ENCODE results near the gene CEACAM3. TPM values are rescaled to one million over a fixed set of nuclear protein-coding genes. Genes with fewer than 3 reads are reported as not detected.

CEACAM3 gene
- polyA plus RNA-seq, 3 donors: 5.9 to 11.8 (median 11.3) TPM

DNA sequence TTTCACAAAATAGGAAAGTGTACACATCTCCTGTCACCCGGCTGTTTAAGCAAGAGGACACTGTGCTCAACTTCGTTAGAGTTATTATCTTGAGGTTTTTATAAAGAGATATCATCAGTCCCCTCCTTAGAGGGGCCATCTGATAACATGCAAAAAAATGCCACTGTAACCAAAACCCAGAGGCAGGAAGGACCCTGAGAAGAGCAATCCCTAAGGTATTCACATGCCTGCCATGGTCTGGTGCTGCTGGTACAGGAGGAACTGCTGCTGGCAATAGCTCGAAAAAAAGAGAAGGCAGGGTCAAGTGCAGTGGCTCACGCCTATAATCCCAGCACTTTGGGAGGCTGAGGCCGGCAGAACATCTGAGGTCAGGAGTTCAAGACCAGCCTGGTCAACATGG, 12.8 kb upstream of the CEACAM3 start:
- intact Hi-C loops (cut with micrococcal nuclease): loop anchor here (2.0 to 5.0 kb wide), 2 partner anchors 34 to 37 kb away; no protein-coding TSS in a partner anchor
- WGBS (ENCODE audit: insufficient coverage): 0% methylated on average over 2 of the region's 5 CpGs

DNA sequence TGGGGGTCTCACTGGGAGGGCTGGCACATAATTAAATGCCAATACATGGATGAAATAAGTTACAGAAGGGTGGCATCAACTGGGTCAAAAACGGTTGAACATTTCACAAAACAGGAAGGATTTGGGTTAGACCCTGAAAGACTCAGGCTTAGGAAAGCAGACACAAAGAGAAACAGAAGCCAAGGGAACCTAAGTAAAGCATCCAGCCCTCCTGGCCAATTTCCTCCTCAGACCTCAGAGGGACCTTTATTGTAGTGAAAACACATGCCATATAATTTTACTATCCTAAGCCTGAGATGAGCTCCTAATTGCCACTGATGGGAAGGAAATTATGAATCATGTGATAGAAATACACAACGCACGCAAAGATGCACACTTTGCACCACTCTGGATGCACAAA, 12.1 kb upstream of the CEACAM3 start:
- H3K79me2 ChIP-seq (ENCODE audit: insufficient read depth, low read length): no peaks in the 10 kb centered on the region
- no peaks in the 10 kb centered on the region for H3K36me3 ChIP-seq (replicated peaks in 1 of 2; ENCODE audit: control insufficient read depth in 1 of 2, insufficient read depth in 2 of 2, low read length in 2 of 2)
- no peak for DNase-seq
- no peaks in the 10 kb centered on the region for H3K9me3 ChIP-seq (replicated peaks in 1 of 2; ENCODE audit: control insufficient read depth in 1 of 2, insufficient read depth in 1 of 2, low read length in 2 of 2)
- no peaks in the 10 kb centered on the region for H4K20me1 ChIP-seq (ENCODE audit: insufficient read depth, low read length)
- peak overlapping the region in 5 of 7 donors; percentile 41 to 93 (median 78) for H3K27ac Mint-ChIP-seq
- no peak overlapping the region for H2AFZ ChIP-seq (ENCODE audit: insufficient read depth, low read depth, low read length, poor library complexity, severe bottlenecking)
- H3K9ac ChIP-seq (ENCODE audit: insufficient read depth, low read length, poor library complexity, severe bottlenecking): no peak overlapping the region
- peaks cover 34 to 41% of the 10 kb centered on the region in 2 donors for H3K4me1 ChIP-seq (ENCODE audit: control insufficient read depth in 1 of 2, insufficient read depth in 2 of 2, low read length in 2 of 2)
- no peaks in the 10 kb centered on the region for H3K9me3 Mint-ChIP-seq
- peak overlapping the region in 1 of 2 donors; percentile 17 for H3K27ac ChIP-seq (ENCODE audit: low read depth in 1 of 2, low read length in 2 of 2)
- H3K4me3 Mint-ChIP-seq: peak overlapping the region in 1 of 2 donors; percentile 75
- WGBS (ENCODE audit: insufficient coverage): 0% methylated on average over 1 of the region's 3 CpGs
- peaks cover 0 to 7% (median 5%) of the 10 kb centered on the region in 3 donors for H3K27me3 Mint-ChIP-seq (ENCODE audit: low read depth in 3 of 3)
- H3K4me2 ChIP-seq (replicated peaks; ENCODE audit: extremely low read depth, low read length, poor library complexity, severe bottlenecking): peak overlapping the region; percentile 59
- H3K36me3 Mint-ChIP-seq: no peaks in the 10 kb centered on the region
- no peak for TF ChIP-seq CTCF (IDR thresholded peaks at IDR 0.05)
- peaks cover 38% of the 10 kb centered on the region for H3K4me1 Mint-ChIP-seq
- intact Hi-C loops (cut with micrococcal nuclease): loop anchor here (2.0 to 5.0 kb wide), 2 partner anchors 33 to 36 kb away; no protein-coding TSS in a partner anchor
- H3K27me3 ChIP-seq (ENCODE audit: control insufficient read depth in 2 of 2, insufficient read depth in 2 of 2, low read length in 2 of 2): no peaks in the 10 kb centered on the region
- H3K4me3 ChIP-seq (replicated peaks in 1 of 3; ENCODE audit: low read depth in 2 of 3, low read length in 3 of 3): no peak overlapping the region

More for the DNA sequence above, 12.8 kb upstream of the CEACAM3 start:
- Histone ChIP-seq H3K36me3 (replicated peaks in 1 of 2; ENCODE audit: control insufficient read depth in 1 of 2, insufficient read depth in 2 of 2, low read length in 2 of 2) (no peaks in the 10 kb centered on the region), H3K4me2 (replicated peaks; ENCODE audit: extremely low read depth, low read length, poor library complexity, severe bottlenecking) (no peak overlapping the region), H3K79me2 (ENCODE audit: insufficient read depth, low read length) (no peaks in the 10 kb centered on the region), H3K27me3 (ENCODE audit: control insufficient read depth in 2 of 2, insufficient read depth in 2 of 2, low read length in 2 of 2) (no peaks in the 10 kb centered on the region), H3K27ac (ENCODE audit: low read depth in 1 of 2, low read length in 2 of 2) (no peak overlapping the region), H3K9ac (ENCODE audit: insufficient read depth, low read length, poor library complexity, severe bottlenecking) (no peak overlapping the region), H3K9me3 (replicated peaks in 1 of 2; ENCODE audit: control insufficient read depth in 1 of 2, insufficient read depth in 1 of 2, low read length in 2 of 2) (no peaks in the 10 kb centered on the region), H3K4me3 (replicated peaks in 1 of 3; ENCODE audit: low read depth in 2 of 3, low read length in 3 of 3) (no peak overlapping the region), H4K20me1 (ENCODE audit: insufficient read depth, low read length) (no peaks in the 10 kb centered on the region), H2AFZ (ENCODE audit: insufficient read depth, low read depth, low read length, poor library complexity, severe bottlenecking) (no peak overlapping the region), H3K4me1 (ENCODE audit: control insufficient read depth in 1 of 2, insufficient read depth in 2 of 2, low read length in 2 of 2) (peaks cover 34 to 41% of the 10 kb centered on the region in 2 donors)
- peaks cover 0 to 7% (median 4%) of the 10 kb centered on the region in 3 donors for H3K27me3 Mint-ChIP-seq (ENCODE audit: low read depth in 3 of 3)
- H3K27ac Mint-ChIP-seq: peak overlapping the region in 1 of 7 donors; percentile 18
- no peaks in the 10 kb centered on the region for H3K9me3 Mint-ChIP-seq
- TF ChIP-seq CTCF (IDR thresholded peaks at IDR 0.05): no peak
- H3K36me3 Mint-ChIP-seq: no peaks in the 10 kb centered on the region
- no peak for DNase-seq
- peaks cover 38% of the 10 kb centered on the region for H3K4me1 Mint-ChIP-seq
- H3K4me3 Mint-ChIP-seq: no peak overlapping the region
